ENCODE measurements around the gene VTCN1.

Gene VTCN1

DNA sequence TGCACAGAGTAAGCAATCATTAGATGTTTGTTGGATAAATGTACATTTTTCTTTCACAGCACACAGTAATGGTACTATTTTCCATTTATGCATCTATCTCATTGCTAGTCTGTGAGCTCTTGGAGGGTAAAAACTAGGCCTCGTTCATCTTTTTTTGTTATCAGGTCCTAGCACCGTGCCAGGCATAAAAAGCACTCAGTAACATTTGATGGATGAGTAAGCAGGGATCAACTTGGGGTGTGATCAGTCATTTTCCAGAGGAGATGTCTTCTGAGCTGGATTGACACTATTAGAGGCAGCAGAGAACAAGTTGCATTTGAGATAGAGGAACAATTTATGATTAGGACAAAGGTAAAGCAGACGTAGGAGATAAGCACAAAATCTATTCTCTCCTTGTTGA lies 4.3 kb upstream of the VTCN1 start:
- in situ Hi-C loops (cut with HindIII; ENCODE audit: low sequenced_read_pairs): no loop called here
- no peak overlapping the region for H3K4me3 ChIP-seq (ENCODE audit: low read depth, low read length)

DNA sequence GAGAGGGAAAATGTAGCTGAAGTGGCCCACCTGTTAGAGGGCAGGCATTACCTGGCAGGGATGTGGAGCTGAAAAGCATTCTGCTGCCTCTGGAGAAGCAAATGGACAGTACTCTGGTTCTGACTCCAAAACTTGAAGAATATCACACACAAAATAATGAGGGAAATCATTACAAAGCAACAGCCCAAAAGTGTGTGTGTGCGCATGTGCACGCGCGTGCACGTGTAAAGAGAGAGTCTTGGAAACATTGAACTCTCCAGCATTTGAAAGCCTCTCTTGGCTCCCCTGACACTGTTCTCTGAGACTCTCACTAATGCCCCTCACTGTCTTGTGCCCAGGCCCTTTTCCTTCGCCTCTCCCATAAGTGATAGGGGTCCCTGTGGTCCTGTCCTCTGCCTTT lies 2.3 kb upstream of the VTCN1 start:
- no peak overlapping the region for H3K4me3 ChIP-seq (ENCODE audit: low read depth, low read length)
- in situ Hi-C loops (cut with HindIII; ENCODE audit: low sequenced_read_pairs): no loop called here
- TF ChIP-seq, protein P1, sequence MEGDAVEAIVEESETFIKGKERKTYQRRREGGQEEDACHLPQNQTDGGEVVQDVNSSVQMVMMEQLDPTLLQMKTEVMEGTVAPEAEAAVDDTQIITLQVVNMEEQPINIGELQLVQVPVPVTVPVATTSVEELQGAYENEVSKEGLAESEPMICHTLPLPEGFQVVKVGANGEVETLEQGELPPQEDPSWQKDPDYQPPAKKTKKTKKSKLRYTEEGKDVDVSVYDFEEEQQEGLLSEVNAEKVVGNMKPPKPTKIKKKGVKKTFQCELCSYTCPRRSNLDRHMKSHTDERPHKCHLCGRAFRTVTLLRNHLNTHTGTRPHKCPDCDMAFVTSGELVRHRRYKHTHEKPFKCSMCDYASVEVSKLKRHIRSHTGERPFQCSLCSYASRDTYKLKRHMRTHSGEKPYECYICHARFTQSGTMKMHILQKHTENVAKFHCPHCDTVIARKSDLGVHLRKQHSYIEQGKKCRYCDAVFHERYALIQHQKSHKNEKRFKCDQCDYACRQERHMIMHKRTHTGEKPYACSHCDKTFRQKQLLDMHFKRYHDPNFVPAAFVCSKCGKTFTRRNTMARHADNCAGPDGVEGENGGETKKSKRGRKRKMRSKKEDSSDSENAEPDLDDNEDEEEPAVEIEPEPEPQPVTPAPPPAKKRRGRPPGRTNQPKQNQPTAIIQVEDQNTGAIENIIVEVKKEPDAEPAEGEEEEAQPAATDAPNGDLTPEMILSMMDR (IDR thresholded peaks at IDR 0.05; ENCODE audit: low read depth, low read length): no peak
- DNase-seq (ENCODE audit: low read depth, low spot score): no peak

More for the DNA sequence above, 4.3 kb upstream of the VTCN1 start:
- no peak for DNase-seq (ENCODE audit: low read depth, low spot score)
- TF ChIP-seq, protein P1 (IDR thresholded peaks at IDR 0.05; ENCODE audit: low read depth, low read length): no peak

DNA sequence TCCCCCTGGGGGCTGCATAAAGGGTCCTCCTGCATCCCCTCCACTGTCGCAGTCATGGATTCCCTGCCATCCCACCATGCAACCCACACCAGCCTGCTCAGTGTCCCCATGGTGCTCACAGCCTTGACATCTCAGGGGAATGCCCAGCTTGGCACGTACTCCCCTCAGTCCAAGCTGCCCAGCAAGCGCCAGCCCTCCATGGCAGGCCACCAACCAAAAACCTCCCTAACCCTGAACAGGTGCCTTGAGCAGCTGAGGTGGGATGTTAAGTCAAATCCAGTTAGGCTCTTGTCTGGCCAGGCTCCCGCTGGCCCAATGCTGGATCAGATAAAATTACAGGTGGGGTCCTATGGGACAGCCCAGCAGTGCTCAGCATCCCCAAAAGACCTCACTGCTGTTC lies 341 bp downstream of the VTCN1 start:
- no peak for DNase-seq (ENCODE audit: low read depth, low spot score)
- TF ChIP-seq, protein P1 (IDR thresholded peaks at IDR 0.05; ENCODE audit: low read depth, low read length): no peak
- in situ Hi-C loops (cut with HindIII; ENCODE audit: low sequenced_read_pairs): no loop called here
- no peak overlapping the region for H3K4me3 ChIP-seq (ENCODE audit: low read depth, low read length)

DNA sequence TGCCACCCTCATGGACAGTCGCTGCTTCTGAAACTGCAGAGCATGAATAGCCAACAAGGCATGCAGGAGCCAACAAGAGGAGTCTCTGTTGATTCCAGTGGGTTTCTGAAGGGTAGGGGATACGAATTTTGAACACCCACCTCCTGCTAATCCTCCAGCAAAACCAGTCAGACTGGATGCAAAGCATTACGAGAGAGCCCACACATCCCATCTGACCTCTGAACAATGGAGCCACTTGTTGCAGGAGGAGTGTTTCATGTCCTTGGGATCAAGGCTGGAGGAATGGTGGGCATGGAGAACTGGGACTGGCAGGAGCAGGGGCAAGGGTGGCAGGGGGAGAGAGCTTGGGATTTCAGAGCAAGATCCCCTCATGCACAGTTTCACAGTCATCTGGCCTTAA lies 1.6 kb downstream of the VTCN1 start:
- DNase-seq (ENCODE audit: low read depth, low spot score): no peak

DNA sequence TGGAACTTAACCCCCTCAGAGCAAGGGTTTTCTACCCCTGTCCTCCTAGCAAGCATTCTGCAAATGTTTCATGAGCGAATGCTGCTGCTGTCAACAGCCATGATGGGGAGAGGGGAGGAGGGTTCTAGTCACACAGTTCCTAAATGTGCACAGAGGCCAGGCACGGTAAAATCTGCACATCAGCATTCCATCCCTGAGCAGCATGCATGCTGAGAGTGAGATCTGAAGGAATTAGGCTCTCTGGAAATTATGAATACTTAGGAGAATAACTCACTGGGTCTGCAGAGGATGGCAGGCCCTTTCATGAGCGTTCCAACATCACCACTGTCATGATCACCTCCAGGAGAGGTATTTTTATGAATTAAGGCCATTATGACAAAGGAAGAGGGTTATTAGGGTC lies 2.1 kb downstream of the VTCN1 start:
- H3K4me3 ChIP-seq (ENCODE audit: low read depth, low read length): no peak overlapping the region
- TF ChIP-seq, protein P1 (IDR thresholded peaks at IDR 0.05; ENCODE audit: low read depth, low read length): no peak
- DNase-seq (ENCODE audit: low read depth, low spot score): no peak
- in situ Hi-C loops (cut with HindIII; ENCODE audit: low sequenced_read_pairs): no loop called here

More for the DNA sequence above, 1.6 kb downstream of the VTCN1 start:
- H3K4me3 ChIP-seq (ENCODE audit: low read depth, low read length): no peak overlapping the region
- TF ChIP-seq, protein P1 (IDR thresholded peaks at IDR 0.05; ENCODE audit: low read depth, low read length): no peak
- in situ Hi-C loops (cut with HindIII; ENCODE audit: low sequenced_read_pairs): no loop called here

DNA sequence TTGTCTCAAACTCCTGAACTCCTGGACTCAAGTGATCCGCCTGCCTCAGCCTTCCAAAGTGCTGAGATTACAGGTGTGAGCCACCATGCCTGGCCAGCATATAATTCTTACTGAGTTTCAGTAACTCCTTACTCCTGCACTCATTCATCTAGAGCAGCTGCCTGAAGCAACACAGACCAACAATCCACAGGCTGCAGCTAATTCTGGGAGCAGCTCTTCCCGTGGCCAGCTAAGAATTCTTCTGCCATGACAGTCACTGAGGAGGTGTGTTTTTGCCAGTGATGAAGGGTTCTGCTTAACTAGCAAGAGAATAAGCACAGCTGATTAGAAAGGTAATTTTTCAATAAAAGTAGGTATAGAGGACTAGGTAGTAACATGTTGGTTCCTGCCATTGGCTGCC lies 5.4 kb downstream of the VTCN1 start:
- no peak overlapping the region for H3K4me3 ChIP-seq (ENCODE audit: low read depth, low read length)
- TF ChIP-seq, protein P1 (IDR thresholded peaks at IDR 0.05; ENCODE audit: low read depth, low read length): no peak
- DNase-seq (ENCODE audit: low read depth, low spot score): no peak
- in situ Hi-C loops (cut with HindIII; ENCODE audit: low sequenced_read_pairs): no loop called here

DNA sequence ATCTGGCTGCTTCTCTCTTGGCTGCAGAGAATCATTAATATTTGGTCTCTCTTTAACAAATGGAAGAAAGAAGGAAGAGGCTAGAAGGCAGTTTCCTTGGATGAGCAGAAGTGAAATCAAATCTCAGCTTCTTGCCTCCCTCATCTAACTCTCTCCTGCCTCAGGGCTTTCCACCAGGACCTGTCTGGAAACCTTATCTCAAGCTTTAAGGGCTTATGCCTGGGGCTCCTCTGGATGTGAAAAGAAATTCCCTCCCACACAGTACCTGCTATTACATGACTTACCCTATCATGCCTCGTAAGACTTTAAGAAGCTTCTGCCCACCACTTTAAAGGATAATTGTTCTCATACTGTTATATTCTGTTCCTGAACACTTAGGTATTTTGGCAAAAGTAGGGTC lies 8.9 kb downstream of the VTCN1 start:
- in situ Hi-C loops (cut with HindIII; ENCODE audit: low sequenced_read_pairs): no loop called here
- TF ChIP-seq, protein P1 (IDR thresholded peaks at IDR 0.05; ENCODE audit: low read depth, low read length): no peak
- DNase-seq (ENCODE audit: low read depth, low spot score): no peak

More for the DNA sequence above, 8.9 kb downstream of the VTCN1 start:
- no peak overlapping the region for H3K4me3 ChIP-seq (ENCODE audit: low read depth, low read length)
